HG03066 (cell line): ENCODE data around the gene WNT4.
"Not testable (repeated sequence)": the region's sequence is repeated elsewhere in the genome, so short reads cannot be mapped to it uniquely, and the experiment has no call there.

Experiments used
- ATAC-seq: cut with Tn5 transposase; IDR thresholded peaks from one replicate; pipeline ENCODE4 v1.9.1; 2021; ENCODE audit warnings: low read depth; ENCODE audit not compliant: unreplicated experiment

WNT4 gene

DNA sequence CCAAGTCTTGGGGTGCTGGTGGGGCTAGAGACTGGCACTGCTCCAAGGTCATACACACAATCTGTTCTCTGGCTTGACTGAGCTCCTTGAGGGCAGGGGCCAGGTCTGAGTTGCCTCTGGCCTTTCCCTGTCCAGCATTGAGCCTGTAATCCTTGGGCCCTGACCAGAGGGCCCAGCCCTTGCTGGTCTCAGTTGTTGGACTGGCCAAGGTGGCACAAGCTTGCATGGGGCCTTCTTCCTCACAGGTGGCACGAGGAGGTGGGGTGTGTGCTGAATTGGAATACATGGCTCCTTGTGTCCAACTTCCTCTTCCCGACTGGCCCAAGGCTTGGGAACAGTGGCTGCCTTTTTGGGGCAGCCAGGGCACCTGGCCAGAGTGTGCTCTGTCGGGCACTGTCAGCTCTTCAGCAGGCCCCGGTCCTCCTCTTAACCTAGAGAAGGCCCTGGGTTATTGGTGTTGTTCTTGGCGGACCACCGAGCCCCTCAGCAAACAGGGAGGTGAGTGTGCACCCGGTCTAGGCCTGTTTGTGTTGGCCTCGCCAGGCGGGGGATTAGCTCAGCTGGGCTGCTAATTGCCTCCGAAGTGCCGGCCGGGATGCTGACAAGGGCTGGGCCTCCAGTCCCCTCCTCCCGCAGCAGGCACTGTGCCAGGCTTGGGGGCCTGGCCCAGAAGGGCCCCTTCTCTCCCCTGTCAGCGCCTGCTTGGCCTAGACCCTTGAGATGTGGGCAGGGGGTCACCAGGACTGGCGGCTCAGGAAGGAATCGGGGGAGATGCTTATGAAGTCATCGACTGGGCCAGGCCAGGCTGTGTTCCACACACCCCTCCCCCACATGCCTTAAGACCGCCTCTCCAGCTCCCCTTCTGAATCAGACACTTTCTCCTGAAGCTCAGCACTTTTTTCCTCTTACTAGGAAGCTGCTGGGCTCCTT is 28.5 kb downstream of the WNT4 start:
- ATAC-seq: no peak

DNA sequence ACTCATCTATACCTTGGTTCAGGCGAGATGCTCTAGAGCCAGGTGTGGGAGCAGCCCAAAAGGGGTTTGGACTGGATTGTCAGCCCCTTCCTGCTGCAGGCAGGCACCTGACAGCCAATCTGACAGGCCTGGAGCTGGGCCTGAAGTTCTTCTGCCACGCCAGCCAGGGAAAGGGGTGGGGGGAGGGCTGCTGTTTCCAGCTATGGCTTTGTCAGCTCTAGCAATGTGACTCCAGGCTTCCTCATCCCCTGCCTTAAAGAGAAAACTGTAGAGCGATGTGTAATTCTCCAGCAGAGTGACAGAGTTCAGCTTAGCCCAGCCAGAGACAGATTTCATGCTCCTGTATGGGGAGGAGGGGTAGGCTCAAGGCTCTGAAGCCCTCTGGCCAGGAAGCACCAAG is 30.3 kb downstream of the WNT4 start:
- ATAC-seq: no peak

DNA sequence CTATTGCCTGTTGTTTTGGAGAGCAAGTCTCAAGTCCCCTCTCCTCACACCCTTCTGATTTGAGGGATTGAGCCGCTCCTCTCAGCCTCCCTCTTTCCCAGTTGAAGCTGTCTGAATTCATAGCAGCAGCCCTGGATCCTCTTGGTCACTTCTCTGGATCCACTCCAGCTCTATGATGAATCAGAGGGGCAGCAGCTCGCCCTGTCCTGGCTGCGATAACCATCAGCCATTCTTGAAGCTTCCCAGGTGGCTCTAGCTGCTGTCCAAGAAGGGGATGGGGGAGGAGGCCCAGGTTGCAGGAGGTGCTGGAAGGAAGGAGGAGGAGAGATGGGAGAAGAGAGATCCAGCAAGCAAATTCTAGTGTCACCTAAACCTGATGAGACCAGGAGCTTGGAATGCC is 31.3 kb downstream of the WNT4 start:
- no peak for ATAC-seq

DNA sequence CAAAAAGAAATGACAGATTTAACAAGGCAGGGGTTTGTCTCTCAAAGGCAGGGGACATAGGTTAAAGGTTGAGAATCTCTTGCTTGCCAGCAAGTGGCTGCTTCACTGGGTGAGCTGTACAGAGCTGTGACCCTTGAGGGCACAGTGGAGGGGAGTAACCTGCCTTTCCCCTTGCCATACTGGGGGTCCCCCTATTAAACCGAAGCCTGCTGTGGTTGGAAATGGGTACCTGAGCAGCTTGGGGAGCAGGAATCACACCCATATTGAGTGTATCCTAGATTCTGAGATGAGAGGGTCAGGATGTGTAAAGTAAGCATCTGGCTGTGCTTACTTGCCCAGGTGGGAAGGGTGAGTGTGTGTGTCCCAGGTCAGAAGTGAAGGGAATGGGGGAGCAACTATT is 31.8 kb downstream of the WNT4 start:
- no peak for ATAC-seq

DNA sequence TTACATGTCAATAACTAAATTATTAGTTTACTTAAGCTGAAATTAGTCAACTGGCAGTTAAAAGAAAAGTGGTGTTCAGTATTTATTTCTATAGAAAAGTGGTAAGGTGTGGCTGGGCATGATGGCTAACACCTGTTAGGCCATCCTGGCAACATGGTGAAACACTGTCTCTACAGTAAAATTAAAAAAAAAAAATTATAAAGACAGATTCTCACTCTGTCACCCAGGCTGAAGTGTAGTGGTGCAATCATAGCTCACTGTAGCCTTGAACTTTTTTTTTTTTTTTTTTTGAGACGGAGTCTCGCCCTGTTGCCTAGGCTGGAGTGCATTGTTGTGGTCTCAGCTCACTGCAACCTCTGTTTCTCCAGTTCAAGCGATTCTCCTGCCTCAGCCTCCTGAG is 32.9 kb downstream of the WNT4 start:
- no peak for ATAC-seq

DNA sequence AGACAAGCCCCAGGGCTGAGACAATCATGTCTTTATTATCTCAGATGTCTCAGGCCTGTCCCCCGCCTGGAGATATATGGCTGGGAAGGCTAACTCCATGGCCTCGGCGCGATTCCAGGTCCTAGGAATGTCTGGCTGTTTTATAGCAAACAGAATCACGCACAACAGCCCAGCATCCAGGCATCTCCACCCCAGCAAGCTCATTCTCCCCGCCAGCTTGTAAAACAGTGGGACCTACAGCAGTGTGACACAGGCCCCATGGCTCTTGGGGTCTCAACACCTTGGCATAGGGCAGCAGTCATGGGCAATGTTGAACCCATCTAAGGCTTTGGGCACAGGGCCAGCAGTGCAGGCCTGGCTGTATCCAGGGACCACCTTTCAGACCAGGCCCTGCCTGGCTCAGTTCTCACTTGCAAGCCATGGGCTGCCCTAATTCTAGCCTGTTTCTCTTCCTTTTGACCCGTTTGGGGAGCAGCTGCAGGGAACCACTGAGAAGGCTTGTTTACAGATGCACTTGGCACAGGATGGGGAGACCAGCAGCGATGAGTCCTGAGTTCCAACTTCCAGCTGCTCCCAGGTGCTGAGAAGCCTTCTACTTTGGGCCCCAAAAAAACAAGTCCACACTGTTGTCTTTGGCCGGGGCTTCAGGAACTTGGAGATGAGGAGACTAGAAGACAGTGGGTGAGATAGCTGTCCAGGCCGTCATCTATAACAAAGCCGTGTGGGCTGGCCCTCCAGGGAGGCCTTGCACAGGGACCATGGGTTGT is 34.4 kb downstream of the WNT4 start:
- ATAC-seq: no peak

DNA sequence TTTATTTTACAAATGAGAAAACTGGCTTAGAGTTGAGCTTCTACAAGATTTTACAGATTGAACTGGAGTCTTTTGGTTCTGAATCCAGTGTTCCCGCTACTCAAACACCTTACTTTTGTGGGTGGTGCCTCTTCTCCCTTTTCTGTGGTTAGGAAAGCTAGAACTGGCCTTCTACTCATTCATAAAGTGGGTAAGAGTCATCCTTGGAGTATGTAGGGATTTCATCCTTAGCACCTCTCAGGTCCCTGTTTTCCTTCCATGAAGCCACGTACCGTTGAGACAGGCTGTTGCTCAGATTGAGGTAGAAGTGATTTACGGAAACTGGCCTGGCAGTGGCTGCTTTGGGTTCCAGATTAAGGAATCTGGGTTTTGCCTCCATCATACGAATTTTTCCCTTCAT is 35.8 kb downstream of the WNT4 start:
- ATAC-seq: no peak

DNA sequence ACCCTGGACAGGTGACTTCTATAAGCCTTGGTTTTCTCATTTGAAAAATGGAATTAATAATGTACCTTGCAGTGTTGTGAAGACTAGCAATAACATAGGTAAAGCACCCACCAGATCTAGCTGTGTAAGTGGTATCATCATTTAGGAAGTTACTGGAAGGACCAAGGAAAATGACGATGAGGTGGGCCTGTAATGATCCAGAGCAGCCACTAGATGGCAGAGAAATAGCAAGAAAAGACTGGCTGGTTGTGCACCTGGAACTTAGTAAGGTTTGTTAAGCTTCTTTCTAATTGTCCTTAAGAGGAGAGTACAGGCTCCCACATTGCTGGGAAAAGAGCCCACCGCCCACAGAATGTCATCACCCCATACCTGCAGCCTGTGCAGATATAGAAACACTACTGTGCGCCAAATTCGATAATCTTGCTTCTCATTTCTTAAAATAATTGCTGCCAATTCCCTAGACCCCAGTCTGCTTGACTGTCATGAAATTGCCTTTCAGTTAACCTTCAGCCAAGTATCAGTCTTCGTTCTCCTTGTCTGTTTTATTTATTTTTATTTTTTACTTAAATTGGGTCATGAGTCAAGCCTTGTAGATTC is 37.2 kb downstream of the WNT4 start:
- ATAC-seq: no peak

DNA sequence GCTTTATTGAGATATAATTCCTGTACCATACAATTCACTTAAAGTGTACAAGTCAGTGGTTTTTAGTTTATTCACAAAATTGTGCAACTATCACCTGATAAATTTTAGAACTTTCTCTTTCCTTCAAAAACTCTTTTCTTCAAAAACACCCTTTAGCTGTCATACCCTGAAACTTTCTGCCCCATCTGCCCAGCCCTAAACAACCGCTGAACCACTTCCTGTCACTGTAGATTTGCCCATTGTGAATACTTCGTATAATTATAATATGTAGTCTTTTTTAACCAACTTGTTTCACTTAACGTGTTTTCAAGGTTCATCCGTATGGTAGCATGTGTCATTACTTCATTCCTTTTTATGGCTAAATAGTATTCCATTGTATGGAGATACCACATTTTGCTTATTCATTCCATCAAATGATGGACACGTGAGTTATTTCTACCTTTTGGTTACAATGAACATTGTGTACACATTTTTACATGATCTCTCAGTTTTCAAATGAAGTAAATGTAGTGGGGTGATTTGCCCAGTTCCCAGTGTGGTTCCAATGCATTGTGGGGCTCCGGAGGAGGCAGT is 37.9 kb downstream of the WNT4 start:
- no peak for ATAC-seq

DNA sequence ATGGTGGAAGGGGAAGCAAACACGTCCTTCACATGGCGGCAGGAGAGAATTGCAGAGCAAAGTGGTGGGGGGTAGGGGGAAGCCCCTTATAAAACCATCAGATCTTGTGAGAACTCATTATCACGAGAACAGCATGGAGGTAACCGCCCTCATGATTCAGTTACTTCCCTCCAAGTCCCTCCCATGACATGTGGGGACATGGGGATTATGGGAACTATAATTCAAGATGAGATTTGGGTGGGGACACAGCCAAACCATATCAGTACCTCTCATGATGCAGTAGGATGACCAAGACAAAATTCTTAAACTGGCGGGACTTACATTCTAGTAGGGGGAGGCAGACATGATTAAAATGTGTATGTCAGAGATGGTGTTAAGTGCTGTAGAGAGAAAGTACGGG is 38.8 kb downstream of the WNT4 start:
- no peak for ATAC-seq

DNA sequence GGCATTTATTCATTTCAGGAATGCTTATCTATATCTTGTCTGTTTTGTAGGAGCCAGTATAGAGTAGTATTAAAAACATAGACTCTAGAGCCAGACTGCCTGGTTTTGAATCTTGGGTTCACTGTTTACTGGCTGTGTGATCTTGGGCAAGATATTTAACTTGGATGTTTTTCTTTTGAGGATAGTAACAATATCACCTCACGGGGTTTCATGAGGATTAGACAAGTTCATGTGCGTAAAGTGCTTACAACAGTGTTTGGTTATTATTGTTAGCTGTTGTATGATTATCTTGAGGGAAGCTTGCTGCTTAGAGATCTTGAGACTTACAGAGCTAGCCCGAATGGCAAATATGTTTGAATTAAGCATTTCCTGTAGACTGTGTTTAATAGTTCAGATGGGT is 40.2 kb downstream of the WNT4 start:
- no peak for ATAC-seq

DNA sequence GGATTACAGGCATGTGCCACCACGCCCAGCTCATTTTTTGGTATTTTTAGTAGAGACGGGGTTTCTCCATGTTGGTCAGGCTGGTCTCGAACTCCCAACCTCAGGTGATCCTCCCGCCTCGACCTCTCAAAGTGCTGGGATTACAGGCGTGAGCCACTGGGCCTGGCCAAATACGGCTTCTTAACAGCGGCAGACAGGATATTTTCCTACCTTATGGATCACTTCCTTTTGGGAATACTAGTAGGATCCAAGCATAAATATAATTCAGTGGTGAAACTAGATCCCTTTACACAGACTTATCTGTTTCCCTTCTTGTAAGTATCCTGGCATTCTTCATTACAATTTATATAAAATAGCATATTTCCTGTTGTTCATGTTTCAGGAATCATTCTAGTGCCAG is 40.9 kb downstream of the WNT4 start:
- no peak for ATAC-seq

DNA sequence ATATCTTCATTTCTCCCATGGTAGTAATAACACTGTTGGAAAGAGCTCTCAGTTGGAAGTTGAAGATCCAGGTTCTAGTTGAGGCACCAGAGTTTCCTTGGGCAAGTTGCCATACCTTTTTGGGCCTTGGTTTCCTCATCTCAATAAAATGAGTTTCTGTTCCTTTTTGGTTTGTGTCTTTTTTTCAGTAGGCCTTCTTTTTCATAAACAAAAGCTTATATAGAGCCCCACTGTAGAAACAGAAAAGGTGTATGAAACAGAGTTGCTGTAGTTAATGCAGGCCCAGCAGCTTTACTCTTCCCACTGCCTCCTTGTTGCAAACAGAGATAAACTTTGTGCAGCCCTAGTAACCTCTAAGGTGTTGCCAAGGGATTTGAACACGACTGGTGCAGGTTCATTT is 41.7 kb downstream of the WNT4 start:
- no peak for ATAC-seq

DNA sequence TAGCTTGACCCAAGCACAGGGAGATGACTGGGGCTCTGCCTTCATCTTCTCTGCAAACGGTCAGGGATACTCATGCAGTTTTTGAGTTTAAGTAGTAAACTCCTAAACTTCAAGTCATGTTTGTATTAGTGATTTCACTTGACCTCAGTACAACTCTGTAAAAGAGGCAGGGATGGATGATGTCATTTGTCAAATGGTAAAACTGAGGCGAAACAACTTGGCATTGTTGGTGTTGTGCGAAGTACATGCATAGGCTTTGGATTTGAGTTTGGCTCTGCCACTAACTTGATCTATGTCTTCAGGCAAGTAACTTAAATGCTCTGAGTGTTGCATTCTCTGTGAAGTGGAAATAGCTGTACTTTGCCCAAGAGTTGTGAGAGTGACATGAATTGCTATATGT is 42.7 kb downstream of the WNT4 start:
- ATAC-seq: no peak

DNA sequence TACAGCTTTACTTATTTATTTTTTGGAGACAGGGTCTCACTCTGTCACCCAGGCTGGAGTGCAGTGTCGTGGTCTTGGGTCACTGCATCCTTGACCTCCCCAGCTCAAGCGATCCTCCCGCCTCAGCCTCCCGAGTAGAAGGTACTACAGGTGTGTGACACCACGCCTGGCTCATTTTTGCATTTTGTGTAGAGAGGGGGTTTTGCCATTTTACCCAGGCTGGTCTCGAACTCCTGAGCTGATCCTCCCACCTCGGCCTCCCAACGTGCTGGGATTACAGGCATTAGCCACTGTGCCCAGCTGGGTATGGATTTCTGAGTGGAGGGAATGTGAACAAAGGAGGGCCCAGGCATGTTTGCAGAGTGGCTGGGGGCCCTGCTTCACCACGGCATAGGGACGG is 44.1 kb downstream of the WNT4 start:
- no peak for ATAC-seq

DNA sequence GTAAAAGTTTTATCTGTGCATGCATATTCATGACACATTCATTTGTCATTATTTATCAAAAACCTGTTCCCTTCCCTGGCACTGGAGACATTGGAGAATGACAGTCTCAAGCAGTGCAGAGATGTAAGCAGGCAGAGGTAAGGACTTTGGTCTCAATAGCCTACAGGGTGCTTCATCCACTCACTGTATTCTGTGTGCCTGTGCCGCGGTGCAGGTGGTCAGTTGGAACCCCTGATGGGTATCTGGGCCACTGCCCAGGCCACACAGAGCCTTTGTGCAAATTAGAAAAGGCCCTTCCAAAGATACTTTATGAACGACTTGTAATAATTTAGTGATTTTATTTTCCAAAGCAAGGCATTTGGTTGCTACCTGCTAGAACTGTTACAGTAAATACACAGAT is 46.4 kb downstream of the WNT4 start:
- ATAC-seq: no peak

DNA sequence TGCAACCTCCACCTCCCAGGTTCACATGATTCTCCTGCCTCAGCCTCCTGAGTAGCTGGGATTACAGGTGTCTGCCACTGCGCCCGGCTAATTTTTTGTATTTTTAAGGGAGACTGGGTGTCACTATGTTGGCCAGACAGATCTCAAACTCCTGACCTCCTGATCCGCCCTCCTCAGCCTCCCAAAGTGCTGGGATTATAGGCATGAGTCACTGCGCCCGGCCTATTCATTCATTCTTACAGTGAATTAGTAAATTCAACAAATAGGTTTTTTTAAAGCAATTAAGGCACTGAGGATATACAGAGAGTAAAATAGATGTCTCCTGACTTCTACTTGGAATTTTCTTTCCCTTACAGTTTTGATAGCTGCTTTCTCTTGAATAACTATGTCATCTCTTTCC is 46.9 kb downstream of the WNT4 start:
- no peak for ATAC-seq

DNA sequence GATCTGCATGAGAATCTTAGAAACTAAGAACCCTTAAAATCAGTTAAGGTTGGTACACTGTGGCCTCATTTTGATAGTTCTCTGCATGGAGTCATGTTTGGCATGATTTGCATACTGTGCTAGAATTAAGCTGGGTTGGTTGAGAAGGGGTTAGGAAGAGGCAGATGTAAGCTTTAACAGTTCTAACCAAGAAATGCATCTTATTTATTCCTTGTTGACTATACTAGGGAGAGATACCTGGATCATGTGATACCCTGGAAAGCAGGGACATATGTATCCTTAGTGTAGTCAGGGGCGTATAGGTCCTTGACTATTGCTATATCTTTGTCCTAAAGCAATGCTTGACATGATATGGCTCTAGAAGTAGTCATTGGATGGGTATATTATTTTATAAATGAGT is 49.4 kb downstream of the WNT4 start:
- no peak for ATAC-seq

DNA sequence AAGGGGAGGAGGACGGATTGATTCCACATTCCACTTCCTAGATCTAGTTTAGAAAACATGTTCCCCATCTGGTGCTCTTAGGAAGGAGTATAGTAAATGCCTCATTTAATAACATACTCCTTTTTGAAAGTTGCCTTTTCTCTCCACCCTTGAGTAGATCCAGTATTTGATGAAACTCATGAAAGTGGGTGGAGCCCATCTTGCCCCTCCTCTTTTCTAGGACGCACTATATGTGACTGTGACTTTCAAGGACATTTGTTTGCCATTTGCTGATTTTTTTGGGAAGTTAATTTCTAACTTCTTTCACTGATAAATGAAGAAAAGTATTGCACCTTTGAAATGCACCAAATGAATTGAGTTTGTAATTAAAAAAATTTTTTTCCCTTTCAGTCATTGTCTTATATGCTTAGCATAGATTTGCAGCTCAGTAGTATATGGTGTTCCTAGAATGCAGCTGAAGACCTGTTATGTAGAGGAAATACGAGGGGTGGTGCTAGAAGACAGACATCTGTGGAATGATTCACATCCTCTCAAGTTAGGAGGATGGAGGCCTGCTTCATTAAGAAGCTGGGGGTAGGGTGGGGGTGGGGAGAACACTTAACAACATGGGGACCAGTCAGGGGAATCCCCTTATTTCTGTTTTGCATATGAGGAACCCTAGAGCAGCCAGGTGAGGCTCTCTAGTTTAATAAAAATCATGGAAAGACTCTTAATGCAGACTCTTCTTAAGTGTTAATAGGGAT is 50.7 kb downstream of the WNT4 start:
- ATAC-seq: not testable (repeated sequence)

DNA sequence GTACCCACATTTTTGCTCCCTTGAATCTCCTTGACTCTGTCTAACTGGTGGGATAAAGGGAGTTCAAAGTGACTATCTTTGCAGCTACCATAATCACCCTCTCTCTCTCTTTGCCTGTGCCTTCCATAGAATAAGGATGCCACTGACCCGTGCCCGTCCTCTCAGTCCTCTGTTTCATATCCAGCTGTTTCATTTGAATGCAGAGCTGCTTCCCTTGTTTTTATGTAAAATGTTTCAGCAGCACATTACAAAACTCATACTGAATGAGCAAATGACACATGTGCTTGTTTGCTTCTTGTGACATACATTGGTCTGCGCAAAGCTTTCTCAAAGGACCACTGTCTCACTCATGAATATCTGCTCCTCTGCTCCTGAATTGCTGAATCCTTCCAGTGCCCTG is 52.0 kb downstream of the WNT4 start:
- ATAC-seq: no peak

DNA sequence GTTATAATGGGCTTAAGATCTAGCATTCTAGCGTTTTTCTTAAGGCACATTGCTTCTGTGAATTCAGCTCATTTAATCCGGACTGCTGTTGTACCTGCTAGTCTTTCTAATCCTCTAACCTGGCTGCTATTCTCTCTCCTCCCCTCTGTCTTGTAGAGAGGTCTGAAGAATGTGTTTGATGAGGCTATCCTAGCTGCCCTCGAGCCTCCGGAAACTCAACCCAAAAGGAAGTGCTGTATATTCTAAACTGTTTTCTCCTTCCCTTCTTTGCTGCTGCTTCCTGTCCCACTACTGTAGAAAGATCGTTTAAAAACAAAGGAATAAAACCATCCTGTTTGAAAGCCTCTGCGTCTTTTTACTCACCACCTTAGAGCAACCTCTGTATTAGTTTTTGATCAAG is 53.1 kb downstream of the WNT4 start:
- ATAC-seq: no peak
